Stimulated activated CD8-positive, alpha-beta memory T cell treated with anti-CD3 and anti-CD28 coated beads, Interleukin-15, amount 100 ng/mL, for 4 hours (primary cell): Measurements from ENCODE around the gene SLC25A20.
A peak's percentile ranks its signal among the peaks of the same experiment; 100 is the strongest.

Experiments
- DNase-seq, 2 donors: peaks; one replicate each; pipeline ENCODE4 v3.0.0-alpha.2; 2020; ENCODE audit warnings: low read depth in 2 of 2

The SLC25A20 gene

DNA sequence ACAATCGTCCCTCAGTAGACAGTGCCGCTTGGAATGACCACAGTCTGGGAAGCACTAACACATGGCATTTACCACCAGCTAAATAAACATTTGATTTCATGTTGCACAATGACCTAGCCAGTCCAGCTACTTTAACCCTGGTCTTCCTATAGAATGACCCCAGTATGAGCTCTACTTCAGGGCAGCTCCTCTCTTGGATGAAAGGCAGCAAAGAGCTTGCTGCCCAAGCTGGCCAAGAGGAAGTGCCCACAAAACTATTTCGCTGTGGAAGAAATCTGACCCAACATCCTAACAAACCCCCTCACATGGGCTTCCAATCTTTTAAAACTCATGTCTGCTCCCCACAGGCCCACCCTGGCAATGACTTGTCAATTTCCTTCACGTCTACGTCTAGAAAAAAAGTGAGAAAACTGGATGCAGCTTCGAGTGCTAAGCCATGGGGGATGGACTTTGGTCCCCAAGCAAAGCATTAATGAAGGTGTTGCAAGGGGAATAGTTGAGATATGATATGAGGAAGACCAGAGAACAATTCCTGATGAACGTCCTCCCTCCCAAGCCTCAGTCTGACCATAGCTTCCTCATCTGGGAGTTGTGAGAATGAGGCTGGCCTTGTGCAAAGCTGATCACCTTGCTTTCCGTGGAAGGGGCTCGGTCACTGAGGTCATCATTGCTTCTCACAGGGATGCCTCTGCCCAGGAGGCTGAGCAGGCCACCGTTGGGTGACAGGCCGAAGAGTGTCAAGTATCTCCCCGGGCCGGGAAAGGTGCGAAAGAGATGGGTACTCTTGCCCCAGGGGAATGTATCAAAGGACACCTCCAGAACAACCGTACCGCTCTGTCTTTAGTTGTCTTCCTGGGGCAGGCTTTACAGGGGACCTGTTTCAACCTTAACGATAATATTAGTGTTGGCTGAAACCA is 964 bp downstream of the SLC25A20 start:
- no peak for DNase-seq

DNA sequence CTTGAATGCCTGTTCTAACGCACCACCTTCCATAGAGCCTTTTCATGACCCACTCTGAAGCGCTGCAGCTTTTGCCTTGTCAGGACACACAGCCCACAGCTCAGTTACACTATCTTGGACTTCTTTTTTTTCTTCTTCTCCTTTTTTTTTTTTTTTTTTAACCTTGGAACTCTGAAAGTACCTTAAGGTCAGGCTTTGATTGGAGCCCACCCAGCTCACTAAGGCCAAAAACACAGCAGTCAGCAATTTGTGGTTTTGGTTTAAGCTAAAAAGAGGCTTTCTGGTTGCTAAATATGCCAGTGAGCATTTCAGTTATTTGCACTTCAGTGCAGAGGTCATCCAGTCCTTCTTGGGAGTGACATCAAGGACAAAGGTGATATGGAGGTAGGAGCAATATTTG is 1.7 kb downstream of the SLC25A20 start:
- no peak for DNase-seq

DNA sequence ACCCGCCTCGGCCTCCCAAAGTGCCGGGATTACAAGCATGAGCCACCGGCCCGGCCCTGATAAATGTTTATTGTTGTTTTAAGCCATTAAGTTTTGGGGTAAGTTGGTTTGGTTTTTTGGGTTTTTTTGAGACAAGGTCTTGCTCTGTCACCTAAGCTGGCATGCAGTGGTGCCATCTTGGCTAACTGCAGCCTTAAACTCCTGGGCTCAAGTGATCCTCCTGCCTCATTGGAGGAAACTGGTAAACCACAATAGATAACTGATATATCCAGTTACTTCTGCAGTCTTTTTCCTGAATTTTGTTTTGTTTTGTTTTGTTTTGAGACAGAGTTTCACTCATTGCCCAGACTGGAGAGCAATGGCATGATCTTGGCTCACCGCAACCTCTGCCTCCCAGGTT is 4.2 kb downstream of the SLC25A20 start:
- no peak for DNase-seq

DNA sequence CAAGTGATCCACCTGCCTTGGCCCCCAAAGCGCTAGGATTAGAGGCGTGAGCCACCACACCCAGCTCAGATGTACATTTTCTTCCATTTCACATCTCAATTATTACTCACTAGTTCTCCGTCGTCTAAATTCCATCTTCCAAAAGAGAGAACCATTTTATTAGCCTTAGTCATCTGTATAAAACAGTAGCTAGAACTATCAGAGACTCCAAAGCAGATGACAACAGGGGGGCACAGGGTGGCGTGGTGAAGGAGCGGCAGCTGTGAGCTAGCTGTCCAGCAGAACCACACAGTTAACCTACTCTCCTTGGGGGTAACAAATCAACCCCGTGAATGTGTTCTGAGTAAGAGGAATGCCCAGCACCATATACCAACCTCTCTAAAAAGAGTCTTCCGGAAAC is 7.1 kb downstream of the SLC25A20 start:
- DNase-seq: no peak

DNA sequence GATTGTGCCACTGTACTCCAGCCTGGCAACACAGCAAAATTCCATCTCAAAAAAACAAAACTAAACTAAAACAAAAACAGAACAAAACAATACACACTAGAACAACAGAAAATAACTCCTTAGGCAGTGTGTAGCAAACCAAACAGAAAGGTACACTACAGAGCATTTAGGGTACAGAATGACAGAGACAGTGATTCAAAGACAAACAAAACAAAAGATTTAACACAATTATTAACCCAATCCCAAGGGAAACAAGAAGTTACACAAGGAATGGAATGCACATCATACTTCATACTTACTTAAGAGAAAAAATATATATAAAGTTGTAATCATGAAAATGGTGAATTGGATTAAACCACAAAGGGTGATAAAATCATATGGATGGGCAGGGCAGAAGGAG is 12.9 kb downstream of the SLC25A20 start:
- no peak for DNase-seq

DNA sequence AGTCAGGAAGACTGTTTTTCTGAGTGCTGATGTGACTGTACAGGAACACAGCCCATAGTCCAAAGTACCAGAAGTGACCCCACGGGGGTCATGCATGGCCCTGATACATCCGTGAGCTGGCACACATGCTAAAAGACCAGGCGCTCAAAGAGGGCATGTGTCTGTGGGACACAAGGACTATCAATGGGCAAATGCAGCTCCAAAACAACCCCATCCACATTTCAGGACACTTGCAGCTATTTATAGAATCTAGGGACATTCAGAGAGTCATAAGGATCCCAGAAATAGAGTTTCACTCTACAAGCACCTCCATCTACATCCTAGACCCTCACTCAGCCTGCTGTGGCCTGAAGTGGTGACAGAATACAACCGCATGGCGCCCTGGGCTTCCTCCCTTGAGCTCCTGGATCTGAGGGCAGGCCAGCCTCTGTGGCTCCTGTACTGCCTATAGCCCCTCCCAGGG is 17.0 kb downstream of the SLC25A20 start:
- no peak for DNase-seq

DNA sequence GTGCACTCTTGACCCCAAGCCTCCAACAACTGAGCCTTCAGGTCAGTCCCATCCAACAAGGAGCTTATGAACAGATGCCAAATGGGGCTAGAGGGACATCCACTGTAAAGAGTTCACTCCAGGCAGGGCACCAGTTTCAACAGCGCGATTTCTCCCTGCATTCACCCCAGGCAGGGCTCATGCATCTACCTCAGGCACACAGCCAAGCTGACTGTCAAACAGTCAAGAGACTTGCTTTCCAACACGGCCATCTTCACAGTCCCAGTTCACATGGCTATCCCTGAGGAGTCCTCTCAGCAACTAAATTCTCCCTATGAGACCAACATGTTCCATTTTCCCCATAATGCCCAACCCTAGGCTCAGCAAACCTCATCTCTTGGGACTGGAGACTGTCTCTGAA is 17.7 kb downstream of the SLC25A20 start:
- no peak for DNase-seq

DNA sequence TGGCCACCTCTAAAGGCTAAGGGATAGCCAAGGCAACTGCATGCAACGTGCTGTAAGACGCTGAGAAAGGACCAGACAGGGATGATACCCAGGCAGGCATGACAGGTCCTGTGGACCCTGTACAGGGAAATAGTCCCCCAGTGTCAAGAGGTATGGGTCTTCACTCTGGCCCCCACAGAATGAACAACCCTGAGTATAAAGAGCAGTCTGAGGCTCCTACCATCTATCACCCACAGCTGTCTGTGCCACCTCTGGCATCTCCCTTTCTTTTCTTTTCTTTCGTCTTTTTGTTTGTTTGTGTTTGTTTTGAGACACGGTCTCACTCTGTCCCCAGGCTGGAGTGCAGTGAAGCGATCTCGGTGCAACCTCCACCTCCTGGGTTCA is 18.7 kb downstream of the SLC25A20 start:
- no peak for DNase-seq

DNA sequence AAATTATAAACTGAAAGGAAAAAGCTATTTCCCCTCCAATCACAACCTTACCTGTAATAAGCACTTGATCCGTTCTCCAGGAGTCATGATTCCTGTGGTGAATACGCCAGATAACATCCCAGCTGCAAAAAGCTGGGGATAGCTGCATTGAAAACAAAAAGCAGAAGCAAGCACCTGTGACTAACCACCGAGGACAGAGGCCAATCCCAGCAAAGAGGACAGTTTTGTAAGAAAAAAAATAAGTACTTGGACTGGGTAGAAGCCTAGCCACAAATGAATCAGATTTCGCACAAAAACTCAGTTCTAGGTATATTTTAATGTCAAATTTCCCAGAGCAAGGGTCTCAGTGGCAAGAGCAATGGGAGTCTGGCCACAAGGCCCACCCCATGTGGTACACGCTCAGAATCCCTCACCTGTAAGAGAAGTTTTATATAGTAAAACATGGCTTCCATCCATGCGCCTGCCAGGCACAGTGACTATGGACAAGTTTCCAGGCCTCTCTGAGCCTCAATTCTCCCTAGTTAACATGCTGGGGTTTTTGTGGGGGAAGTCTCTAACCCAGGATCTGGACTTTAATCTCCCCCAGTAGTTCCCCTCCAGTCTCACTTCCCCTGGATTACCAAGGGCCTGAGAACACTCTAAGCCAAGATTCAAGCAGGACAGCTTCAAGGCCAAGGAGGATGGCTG is 19.2 kb downstream of the SLC25A20 start:
- DNase-seq: no peak

DNA sequence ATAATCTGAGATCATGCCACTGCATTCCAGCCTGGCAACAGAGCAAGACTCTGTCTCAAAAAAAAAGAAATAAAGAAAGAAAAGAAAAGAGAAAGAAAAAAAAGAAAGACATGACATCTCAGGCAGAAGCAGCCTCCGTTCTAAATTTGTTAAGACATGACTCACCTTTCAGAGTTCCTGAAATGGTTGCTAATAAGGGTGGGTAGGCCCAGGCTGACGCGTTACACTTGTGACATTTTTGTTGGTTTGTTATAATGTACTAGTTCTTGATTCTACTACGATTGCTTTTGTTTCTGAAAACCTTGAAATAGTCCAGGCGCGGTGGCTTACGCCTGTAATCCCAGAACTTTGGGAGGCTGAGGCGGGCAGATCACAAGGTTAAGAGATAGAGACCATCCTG is 21.0 kb downstream of the SLC25A20 start:
- no peak for DNase-seq

DNA sequence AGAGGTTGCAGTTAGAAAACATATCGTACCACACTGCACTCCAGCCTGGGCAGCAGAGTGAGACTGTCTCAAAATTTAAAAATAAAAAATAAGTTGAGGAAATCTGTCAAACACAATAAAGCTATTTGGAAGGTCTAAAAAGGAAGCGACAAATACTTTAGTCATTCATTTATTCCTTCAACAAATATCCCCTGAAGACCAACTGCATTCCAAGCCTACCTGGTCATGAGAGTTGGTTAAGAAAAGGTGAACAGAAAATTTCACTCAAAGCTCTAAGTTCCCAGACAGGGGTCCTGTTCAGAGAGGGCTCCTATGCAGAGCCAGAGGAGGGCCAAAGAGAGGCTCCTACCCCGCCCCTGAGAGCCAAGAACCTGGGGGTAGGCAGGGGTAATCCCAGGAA is 35.6 kb downstream of the SLC25A20 start:
- no peak for DNase-seq

DNA sequence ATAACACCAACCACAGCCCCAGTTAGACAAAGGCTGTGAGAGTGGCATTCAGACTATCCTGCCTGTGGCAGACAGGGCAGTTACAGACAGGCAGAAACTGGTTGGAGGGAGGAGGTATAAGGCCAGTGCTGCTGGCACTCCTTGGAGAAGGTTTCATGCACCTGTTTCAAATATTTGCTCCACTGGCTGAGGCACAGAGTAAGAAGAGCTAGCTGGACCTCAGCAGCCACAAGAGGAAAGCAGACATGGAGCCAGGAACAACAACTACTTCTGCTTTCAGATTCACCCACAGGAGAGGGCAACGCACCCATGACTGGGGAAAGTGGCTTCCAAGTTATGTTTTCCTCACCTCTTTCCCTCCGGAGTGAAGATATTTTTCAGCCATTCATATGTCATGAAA is 39.5 kb downstream of the SLC25A20 start:
- no peak for DNase-seq

DNA sequence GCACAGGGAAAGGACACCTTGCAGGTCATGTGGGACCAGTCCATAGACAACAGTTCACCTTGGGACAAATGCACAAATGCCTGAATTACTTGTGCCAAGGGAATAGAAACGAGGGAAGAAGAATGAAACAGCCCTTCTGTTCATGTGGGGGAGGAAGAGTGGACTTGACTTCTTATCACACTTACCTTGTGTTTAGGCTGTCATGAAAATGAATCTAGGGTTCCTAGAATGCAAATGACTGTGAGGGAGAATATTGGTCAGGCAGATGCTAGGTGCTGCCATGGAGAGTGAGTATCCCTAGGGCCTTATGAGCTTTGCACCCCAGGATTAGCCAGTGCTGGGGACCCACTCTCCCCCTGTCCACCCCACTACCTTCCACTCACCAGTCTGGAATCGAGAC is 40.0 kb downstream of the SLC25A20 start:
- no peak for DNase-seq

DNA sequence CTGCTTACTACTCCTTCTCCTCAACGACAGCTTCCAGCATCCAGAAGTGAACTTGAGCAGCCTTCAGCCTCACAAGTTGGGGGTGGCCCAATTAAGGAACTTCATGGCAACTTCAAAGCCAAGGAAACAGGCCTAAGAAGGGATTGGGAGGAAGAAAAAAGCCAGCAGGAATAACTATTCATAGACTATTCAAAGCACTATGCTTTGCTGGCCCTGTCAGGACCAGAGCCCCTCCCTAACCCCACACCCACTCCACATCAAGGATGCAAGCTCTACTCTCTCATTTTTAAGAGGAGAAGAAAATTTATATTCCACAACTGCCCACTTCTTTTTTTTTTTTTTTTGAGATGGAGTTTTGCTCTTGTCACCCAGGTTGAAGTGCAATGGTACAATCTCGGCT is 41.0 kb downstream of the SLC25A20 start:
- no peak for DNase-seq

DNA sequence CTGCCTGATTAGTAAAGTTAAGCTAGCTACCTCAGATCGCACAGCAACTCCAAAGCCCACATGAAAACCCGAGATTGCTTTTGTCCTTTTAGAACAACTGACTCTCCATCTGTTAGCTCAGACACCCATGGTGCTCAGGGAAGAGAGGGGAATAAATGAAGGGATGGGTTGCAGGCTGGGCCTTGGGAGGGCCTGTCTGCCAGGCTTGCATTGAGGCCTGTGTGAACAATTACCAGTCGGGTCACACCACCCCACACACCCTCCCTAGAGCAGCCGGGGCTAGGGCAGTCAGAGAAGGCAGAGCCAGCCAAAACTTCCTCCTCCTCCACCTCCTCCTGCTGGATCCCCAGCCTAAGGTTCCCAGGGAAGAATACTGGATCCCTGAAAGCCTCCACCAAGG is 42.2 kb downstream of the SLC25A20 start:
- no peak for DNase-seq

DNA sequence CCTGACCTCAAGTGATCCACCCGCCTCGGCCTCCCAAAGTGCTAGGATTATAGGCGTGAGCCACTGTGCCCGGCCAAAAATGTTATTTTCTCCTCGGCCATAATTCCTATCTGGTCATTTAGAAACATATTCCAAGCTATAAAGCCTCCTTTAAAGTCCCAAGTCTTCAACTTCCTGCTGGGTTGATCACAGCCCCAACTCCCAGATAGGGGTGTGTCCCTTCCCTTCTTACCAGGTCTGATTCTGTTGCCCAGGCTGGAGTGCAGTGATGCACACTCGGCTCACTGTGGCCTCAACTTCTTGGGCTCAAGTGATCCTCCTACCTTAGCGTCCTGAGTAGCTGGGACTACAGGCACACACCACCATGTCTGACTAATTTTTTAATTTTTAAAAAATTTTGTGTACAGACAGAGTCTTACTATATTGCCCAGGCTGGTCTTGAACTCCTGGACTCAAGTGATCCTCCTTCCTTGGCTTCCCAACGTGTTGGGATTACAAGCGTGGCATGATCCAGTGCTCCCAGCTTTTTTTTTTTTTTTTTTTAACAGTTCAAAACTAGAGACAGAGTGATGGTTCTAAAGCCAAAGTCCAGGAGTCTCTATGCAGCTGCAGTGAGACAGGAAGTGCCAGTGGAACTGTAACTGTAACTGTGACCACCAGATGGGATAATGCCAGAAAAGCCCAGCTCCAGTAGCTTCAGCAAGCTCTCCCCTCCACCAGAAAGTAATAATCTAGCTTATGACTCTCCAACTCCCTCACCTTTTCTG is 42.8 kb downstream of the SLC25A20 start:
- no peak for DNase-seq

DNA sequence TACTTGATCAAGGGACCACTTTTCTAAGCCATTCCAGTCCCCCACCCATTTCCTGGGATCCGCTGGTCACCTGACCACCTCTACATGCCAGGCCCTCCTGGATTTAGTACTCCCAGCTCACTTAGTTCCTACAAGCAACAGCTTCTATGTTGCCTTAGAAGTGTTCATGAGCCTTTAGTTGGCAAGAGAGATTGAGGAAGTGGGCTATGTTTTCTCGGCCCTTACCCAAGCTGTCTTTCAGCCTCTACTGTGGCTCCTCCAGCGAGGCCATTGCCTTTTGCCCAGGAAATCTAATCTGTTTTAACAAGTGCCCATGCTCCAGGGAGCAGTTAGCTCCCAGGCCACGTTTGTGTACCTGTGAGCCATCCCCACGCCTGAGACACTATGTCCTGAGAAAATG is 46.5 kb downstream of the SLC25A20 start:
- DNase-seq: no peak

DNA sequence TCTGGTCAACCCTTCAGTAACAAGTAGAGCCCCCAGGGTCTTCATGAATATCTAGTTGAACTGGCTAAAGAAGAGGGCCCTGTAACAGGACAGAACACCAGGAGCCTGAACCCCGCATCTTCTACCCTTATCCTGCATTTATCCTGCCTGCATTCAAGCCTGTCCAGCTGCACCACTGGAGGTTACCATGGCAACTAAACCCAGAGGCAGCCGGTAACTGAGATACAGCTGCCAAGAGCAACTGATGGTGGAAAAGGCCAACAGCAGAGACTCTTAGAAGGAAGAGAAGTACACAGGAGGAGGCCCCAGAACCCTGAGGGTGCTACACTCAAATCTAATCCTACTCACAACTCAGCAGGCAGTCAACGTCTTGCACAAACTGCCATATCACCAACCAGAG is 47.3 kb downstream of the SLC25A20 start:
- DNase-seq: no peak

DNA sequence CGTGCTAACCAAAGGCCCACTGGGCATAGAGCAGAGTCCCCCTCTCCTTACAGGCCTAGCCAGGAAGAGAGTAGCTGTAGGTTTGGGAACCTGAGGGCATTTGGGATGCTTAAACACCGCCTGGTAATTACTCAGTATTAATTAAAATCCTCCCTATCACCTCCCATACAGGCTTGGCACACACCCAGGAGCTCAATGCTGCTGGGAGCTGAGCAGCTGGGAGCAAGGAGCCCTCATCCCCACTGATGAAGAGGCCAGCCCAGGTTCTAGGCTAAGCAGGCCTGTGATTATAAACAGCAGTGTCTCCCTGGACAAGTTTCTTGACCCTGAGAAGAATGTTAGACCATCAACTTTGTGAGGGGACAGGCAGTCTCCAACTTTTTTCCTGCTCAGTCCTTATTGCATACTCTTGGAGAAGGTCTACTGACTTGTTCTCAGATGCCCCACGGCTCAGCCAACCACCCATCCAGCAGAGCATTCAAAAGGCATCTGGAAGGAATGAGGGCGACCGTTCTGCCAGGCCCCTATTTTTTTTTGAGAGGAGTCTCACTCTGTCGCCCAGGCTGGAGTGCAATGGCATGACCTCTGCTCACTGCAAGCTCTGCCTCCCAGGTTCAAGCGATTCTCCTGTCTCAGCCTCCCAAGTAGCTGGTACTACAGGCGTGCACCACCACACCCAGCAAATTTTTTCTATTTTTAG is 49.7 kb downstream of the SLC25A20 start:
- no peak for DNase-seq

DNA sequence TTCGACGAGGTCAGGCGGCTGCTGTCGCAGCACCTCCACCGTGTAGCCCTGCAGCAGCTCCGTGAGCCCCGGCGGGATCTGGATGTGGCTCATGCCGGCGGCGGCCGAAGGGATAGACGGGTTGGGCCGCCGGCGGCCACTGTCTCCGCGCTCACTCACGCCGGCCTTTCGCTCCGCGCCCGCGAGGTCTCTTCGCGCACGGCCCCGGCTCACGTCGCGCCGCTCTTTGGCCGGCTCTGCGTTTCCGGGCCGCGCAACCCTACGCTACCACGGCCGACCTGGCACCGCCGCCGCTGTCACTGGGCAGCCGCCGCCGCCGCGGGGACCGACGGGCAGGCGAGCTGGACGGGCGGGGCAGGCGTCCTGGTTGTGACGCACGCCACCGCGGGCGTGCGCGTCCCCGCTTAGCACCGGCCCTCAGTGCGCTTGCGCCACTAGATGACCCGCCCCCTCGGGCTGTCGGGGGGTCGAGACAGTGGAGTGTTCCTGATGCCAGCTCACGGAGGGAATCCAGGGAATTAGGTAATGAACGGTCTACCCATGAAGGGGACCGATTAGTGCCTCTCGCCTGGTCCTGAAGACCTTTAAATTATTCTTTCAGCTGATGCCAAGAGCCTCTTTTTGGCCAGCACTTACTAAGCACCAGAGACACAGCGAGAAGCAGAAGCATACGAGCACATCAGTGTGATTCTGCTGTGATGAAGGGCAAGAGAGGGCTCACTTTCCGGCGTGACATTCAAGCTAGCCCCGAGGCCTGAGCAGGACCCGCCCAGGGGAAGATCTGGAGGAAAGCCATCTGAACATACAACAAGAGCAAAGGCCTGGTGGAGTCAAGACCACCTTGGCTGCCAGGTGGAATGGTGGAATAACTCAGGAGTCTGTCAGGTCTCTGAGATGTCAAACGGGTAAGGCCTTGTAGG is 50.9 kb downstream of the SLC25A20 start, which contains the start of gene PRKAR2A:
TSS of gene PRKAR2A (minus strand) at position 371 of the 920 bp plus-strand sequence. CDS start at position 93, 278 bp downstream.
- DNase-seq: peak; percentile 60 to 72
